KMS-11 (cell line): ENCODE data around the gene MRTO4.
"Not testable (repeated sequence)": the region's sequence is repeated elsewhere in the genome, so short reads cannot be mapped to it uniquely, and the experiment has no call there.

ENCODE experiments used
- H2AFZ ChIP-seq: fragments of 200-600 bp; sonication (generic); 2 replicates; pipeline ENCODE4 v1.6.1; 2016; ENCODE audit warnings: antibody characterized with exemption, mixed run types, low read depth
- H3K27ac ChIP-seq: fragments of 200-600 bp; sonication (generic); 2 replicates; pipeline ENCODE4 v1.6.1; 2016; ENCODE audit warnings: mild to moderate bottlenecking, mixed run types
- H3K27me3 ChIP-seq: fragments of 200-600 bp; sonication (generic); 2 replicates; pipeline ENCODE4 v1.6.1; 2017; ENCODE audit warnings: mild to moderate bottlenecking, low read depth, mixed run types, moderate library complexity; ENCODE audit not compliant: insufficient read depth
- H3K36me3 ChIP-seq: fragments of 200-600 bp; sonication (generic); 2 replicates; pipeline ENCODE4 v1.6.1; 2017; ENCODE audit warnings: mild to moderate bottlenecking, mixed run types; ENCODE audit not compliant: insufficient read depth
- H3K4me1 ChIP-seq: fragments of 200-600 bp; sonication (generic); 2 replicates; pipeline ENCODE4 v1.6.1; 2016; ENCODE audit warnings: mild to moderate bottlenecking, low read depth, mixed run types; ENCODE audit not compliant: poor library complexity, severe bottlenecking
- H3K4me2 ChIP-seq: fragments of 200-600 bp; sonication (generic); 2 replicates; pipeline ENCODE4 v1.7.0; 2016; ENCODE audit warnings: mild to moderate bottlenecking, mixed run types
- H3K4me3 ChIP-seq: fragments of 200-600 bp; sonication (generic); IDR thresholded peaks from 2 replicates; pipeline ENCODE4 v1.6.1; 2017; ENCODE audit warnings: low read depth, low read length, mixed read lengths; ENCODE audit not compliant: insufficient read depth
- H3K79me2 ChIP-seq: fragments of 200-600 bp; sonication (generic); 2 replicates; pipeline ENCODE4 v1.6.1; 2016; ENCODE audit warnings: low read depth, mixed run types; ENCODE audit not compliant: insufficient read depth
- H3K9ac ChIP-seq: fragments of 200-600 bp; sonication (generic); 2 replicates; pipeline ENCODE4 v1.6.1; 2016; ENCODE audit warnings: mild to moderate bottlenecking, mixed run types
- H4K20me1 ChIP-seq: fragments of 200-600 bp; sonication (generic); 2 replicates; pipeline ENCODE4 v1.6.1; 2016; ENCODE audit warnings: mild to moderate bottlenecking, mixed run types; ENCODE audit not compliant: insufficient read depth
- CTCF ChIP-seq: fragments of 200-600 bp; sonication (generic); conservative IDR thresholded peaks from 2 replicates; pipeline ENCODE4 v1.6.1; 2017; ENCODE audit warnings: low read depth, mild to moderate bottlenecking, antibody characterized with exemption, low read length, moderate library complexity, mixed read lengths

The MRTO4 gene

GRCh38 chr1:19213580-19213979 is 38.0 kb upstream of the MRTO4 start:
- no peaks in the 10 kb centered on the region for H4K20me1 ChIP-seq
- H2AFZ ChIP-seq = no peak overlapping the region
- peaks cover 64% of the 10 kb centered on the region for H3K79me2 ChIP-seq
- TF ChIP-seq CTCF = no peak
- H3K9ac ChIP-seq = no peak overlapping the region
- no peak overlapping the region for H3K27ac ChIP-seq
- H3K36me3 ChIP-seq = 0 out of 2 replicates have a peak, but pooled peaks cover 5% of the 10 kb centered on the region
- H3K4me1 ChIP-seq = peaks cover 32% of the 10 kb centered on the region
- H3K27me3 ChIP-seq = no peaks in the 10 kb centered on the region
- no peak overlapping the region for H3K4me2 ChIP-seq
- H3K4me3 ChIP-seq = no peak overlapping the region

- Histone ChIP-seq H3K79me2 (peaks cover 38% of the 10 kb centered on the region), H3K36me3 (peaks cover 11% of the 10 kb centered on the region; the same call in 1 of the 2 replicates), H3K4me1 (peaks cover 32% of the 10 kb centered on the region)
- not testable (repeated sequence) for H4K20me1 ChIP-seq, H3K27me3 ChIP-seq, H3K4me2 ChIP-seq, H2AFZ ChIP-seq, H3K9ac ChIP-seq, H3K4me3 ChIP-seq, H3K27ac ChIP-seq
These were observed 35.0 kb upstream of the MRTO4 start for GRCh38 chr1:19216585-19216984.

- Histone ChIP-seq H3K4me2 (no peak overlapping the region), H4K20me1 (no peaks in the 10 kb centered on the region), H3K27me3 (no peaks in the 10 kb centered on the region), H3K27ac (no peak overlapping the region), H2AFZ (no peak overlapping the region), H3K36me3 (peaks cover 11% of the 10 kb centered on the region; the same call in 1 of the 2 replicates), H3K4me1 (peaks cover 17% of the 10 kb centered on the region), H3K9ac (no peak overlapping the region), H3K79me2 (peaks cover 10% of the 10 kb centered on the region; the same call in 1 of the 2 replicates), H3K4me3 (no peak overlapping the region)
- TF ChIP-seq CTCF = no peak
These were observed 32.2 kb upstream of the MRTO4 start for GRCh38 chr1:19219451-19219850.

DNA sequence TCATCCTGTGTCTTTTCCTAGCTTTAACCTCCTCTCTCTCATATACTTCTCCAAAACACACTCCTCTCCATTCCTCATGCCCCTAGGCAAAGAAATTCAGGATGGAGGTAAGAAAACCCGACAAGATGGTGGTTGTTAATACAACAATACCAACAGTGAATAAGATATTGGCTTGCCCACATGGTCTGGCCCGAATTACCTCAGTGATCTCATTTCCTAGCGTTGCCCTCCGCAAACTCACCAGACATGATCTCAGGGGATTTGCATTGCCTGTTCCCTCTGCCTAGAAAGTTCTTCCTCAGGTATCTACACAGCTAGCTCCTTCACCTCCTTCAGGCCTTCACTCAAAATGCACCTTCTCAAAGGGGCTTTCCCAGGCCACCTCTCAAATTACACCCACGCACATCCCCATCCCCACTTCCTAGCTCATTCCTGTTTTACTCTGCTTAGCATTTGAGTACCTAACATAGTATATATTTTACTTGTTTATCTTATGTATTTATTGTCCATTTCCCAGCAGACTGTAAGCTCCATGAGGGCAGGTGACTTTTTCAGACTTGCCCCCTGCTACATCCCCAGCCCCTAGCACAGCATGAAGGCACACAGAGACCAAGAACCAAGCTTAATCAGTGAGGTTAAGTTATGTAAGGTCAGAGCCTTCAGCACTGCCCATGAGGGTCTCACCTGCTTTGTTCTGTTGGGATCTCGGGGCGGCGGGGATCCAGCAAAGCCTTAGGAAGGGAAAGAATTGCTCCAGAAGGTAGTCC is 31.3 kb upstream of the MRTO4 start:
- no peaks in the 10 kb centered on the region for H3K27me3 ChIP-seq
- 0 out of 2 replicates have a peak, but pooled peaks cover 2% of the 10 kb centered on the region for H3K79me2 ChIP-seq
- no peak overlapping the region for H2AFZ ChIP-seq
- no peaks in the 10 kb centered on the region for H4K20me1 ChIP-seq
- no peak overlapping the region for H3K27ac ChIP-seq
- no peak overlapping the region for H3K9ac ChIP-seq
- peaks cover 11% of the 10 kb centered on the region; the same call in 1 of the 2 replicates for H3K36me3 ChIP-seq
- peaks cover 14% of the 10 kb centered on the region for H3K4me1 ChIP-seq
- H3K4me3 ChIP-seq = no peak overlapping the region
- TF ChIP-seq CTCF = no peak
- no peak overlapping the region for H3K4me2 ChIP-seq

- Histone ChIP-seq H3K79me2 (no peaks in the 10 kb centered on the region), H3K27me3 (no peaks in the 10 kb centered on the region), H3K9ac (no peak overlapping the region), H3K4me3 (no peak overlapping the region), H2AFZ (no peak overlapping the region), H3K4me1 (peaks cover 7% of the 10 kb centered on the region), H4K20me1 (no peaks in the 10 kb centered on the region), H3K4me2 (no peak overlapping the region), H3K27ac (no peak overlapping the region), H3K36me3 (peaks cover 11% of the 10 kb centered on the region; the same call in 1 of the 2 replicates)
- no peak for TF ChIP-seq CTCF
These were observed 30.6 kb upstream of the MRTO4 start for GRCh38 chr1:19220991-19221390.
